Left cardiac atrium (tissue), 4 donors: ENCODE results near the gene TMEM255B. TPM values are rescaled to one million over a fixed set of nuclear protein-coding genes. Genes with fewer than 3 reads are reported as not detected.
"Not testable (repeated sequence)": the region's sequence is repeated elsewhere in the genome, so short reads cannot be mapped to it uniquely, and the experiment has no call there.

Experiments
- ATAC-seq, 2 donors: fragments of 200-7000 bp; cut with Tn5 transposase; one replicate each; pipeline ENCODE4 v1.9.1; 2020; ENCODE audit warnings: mild to moderate bottlenecking in 2 of 2, moderate library complexity in 2 of 2
- DNase-seq: peaks from one replicate; pipeline ENCODE4 v3.0.0-alpha.2; 2020
- intact Hi-C, 2 donors: fragments of 100-400 bp; cut with DNase I; formaldehyde crosslinking; loops; one replicate each; pipeline versions ENCODE4 v1.14.1 to v1.15.1; 2022 to 2023
- total RNA-seq, 2 donors: library from RNA; stranded (reverse); fragmentation: NEBNext Ultra II Directional; extraction: Animal tissue kit (Norgen Biotek cat#: 25700); gene quantifications; one replicate each; pipeline ENCODE4 v1.2.1, GENCODE V29; 2021
- donor health status: DM: no; HTN: yes; CAD: no.
- donor health status: DM: no; HTN: yes; CAD: no; lungs with severe emphysema.
- donor health status: DM: yes; HTN: yes; CAD: no.
- donor health status: Dilated cardiomyopathy.

TMEM255B gene
- total RNA-seq, 2 donors from 2014 or later: 10.5 to 14.1 TPM

DNA sequence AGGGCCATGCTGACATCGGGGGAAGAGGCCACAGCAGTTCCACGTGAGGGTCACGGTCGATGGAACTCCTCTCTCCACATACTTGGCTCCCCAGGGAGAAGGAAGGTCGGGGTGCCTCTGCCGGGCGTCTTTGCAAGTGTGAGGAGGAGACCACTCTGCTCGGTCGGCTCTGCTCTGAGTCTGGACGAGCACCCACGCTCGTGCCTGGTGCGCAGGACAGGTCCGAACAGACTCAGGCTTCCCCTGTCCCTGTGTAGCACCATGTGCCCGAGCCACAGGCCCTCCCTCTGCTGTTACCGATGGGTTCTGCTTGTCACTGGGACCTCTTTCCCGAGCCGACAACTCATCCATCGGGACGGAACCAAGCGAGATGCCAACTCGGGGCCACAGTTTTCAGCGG is 35.1 kb downstream of the TMEM255B start:
- DNase-seq: no peak
- ATAC-seq: no peak
- intact Hi-C loops: no loop called here

DNA sequence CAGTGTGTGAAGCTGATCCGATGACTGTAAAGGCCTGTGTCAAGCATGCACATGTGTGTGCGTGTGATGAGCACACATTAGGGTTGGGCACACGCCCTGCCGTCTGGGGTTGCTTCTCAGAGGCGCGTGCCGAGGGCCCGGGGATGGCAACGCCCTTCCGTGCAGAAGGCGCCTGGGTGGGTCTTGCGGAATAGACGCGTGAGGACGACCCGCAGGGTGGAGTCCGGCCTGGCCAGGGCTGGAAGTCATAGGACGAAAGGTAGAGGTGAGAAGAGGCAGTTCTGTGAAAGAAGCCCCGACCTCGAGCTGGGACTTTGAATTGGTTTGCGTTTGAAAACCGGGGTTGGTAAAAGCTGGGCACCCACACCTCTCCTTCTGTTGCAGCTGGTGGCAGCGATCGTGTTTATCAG is 35.7 kb downstream of the TMEM255B start:
- DNase-seq (no peak), ATAC-seq (no peak)

DNA sequence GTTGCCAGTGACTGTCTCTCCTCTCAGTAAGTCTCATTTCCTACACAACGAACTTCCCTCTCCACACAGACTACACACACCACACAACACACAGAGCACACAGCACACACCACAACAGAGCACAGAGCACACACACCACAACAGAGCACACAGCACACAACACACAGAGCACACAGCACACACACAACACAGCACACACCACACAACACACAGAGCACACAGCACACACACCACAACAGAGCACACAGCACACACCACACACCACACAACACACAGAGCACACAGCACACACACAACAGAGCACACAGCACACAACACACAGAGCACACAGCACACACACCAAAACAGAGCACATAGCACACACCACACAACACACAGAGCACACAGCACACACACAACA is 36.3 kb downstream of the TMEM255B start:
- DNase-seq, intact Hi-C loops, ATAC-seq: not testable (repeated sequence)

More for the DNA sequence above, 35.7 kb downstream of the TMEM255B start:
- intact Hi-C loops: no loop called here

GRCh38 chr13:113796211-113796963 is 37.4 kb downstream of the TMEM255B start:
- no peak for DNase-seq

GRCh38 chr13:113796964-113797676 is 38.1 kb downstream of the TMEM255B start:
- DNase-seq (no peak), ATAC-seq (no peak)
- intact Hi-C loops: no loop called here

More at GRCh38 chr13:113796211-113796963, 37.4 kb downstream of the TMEM255B start:
- no peak for ATAC-seq
- intact Hi-C loops: no loop called here

GRCh38 chr13:113798200-113798811 is 39.3 kb downstream of the TMEM255B start:
- DNase-seq (no peak), ATAC-seq (no peak)
- intact Hi-C loops: no loop called here

- intact Hi-C loops: no loop called here
- DNase-seq (no peak), ATAC-seq (no peak)
Measured at GRCh38 chr13:113800576-113800926, 41.5 kb downstream of the TMEM255B start.

- ATAC-seq: no peak
- DNase-seq: no peak
- intact Hi-C loops: no loop called here
Measured at GRCh38 chr13:113801289-113801961, 42.4 kb downstream of the TMEM255B start.

- ATAC-seq: peak; percentile 58 to 69
- intact Hi-C loops: no loop called here
- DNase-seq: peak; percentile 67
Measured at GRCh38 chr13:113802090-113802531, 43.1 kb downstream of the TMEM255B start.

DNA sequence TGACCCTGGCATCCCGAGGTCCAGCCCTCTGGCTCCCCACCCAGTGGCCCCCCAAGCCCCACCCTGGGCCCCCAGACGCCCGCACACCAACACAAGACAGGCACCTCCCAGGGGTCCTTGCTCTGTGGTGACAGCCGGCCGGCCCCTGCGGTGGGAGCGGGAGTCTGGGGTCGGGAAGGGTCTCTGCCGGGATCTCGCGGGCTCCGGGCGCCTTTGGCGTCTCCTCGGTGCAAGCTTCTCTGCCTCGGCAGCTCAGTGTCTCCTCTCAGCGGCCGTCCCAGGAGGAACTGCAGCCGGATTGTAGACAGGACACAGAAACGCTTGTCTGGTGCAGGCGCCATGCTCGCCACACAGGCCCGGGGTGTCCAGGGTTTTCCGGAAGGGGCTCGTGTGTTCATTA is 43.7 kb downstream of the TMEM255B start:
- DNase-seq (no peak), ATAC-seq (no peak)
- intact Hi-C loops: no loop called here

- ATAC-seq (peak in 1 of 2 donors; percentile 4), DNase-seq (no peak)
- intact Hi-C loops: no loop called here
Measured at GRCh38 chr13:113803409-113804016, 44.5 kb downstream of the TMEM255B start.

DNA sequence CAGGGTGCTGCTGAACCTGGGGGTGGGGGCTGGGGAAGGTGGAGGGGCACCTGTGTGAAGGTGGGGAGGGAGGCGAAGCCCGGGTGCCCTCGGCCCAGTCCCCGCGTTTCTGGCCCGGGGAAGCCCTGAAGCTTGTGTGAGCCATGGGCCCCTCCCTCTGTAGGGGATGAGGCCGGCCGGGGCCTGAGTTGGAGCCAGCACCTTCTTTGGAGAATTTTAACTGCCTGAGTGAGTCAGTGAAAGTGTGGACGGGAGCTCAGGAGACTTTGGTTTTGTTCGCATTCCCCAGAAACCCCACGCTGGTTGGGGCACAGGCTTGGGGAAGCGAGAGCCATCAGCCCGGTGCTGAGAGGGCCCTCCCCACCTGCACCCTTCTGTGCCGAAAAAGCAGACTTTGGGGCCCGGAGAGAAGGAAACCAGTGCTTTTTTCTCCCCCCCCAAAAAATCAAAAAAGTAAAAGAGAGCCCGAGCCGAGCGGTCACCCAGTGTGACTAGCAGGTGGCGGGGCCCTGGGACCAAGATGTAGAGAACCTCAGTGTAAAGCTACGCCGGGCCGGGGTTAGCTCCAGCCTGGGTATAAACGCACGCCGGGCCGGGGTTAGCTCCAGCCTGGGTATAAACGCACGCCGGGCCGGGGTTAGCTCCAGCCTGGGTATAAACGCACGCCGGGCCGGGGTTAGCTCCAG is 45.1 kb downstream of the TMEM255B start:
- intact Hi-C loops: no loop called here
- DNase-seq (no peak), ATAC-seq (peak in 1 of 2 donors; percentile 15)

DNA sequence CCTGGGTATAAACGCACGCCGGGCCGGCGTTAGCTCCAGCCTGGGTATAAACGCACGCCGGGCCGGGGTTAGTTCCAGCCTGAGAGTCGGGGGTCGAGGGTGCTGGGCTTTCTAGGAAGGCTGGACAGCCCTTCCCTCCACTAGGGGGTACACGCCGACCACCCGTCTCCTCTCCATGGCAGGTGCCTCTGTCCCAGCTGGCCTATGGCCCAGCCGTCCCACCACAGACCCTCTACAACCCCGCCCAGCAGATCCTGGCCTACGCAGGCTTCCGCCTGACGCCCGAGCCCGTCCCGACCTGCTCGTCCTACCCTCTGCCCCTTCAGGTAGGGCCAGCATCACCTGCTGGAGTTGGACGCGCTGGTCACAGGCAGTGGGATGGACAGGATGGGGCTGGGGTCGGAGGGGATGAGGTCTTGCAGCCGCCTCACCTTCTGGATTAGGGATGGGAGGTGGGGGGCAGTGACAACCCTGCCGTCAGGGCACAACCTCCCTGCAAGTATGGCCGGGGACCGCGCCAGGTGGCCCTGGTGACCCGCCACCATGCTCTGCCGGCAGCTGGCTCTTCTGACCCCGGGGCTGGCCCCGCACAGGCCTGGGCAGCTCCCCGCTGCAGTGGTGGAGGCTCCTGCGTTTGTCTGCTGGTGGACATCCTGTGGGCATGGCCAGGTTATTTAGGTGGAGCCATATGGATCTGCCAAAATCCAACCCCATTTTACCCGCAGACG is 45.8 kb downstream of the TMEM255B start:
- DNase-seq (no peak), ATAC-seq (no peak)
- intact Hi-C loops: no loop called here

GRCh38 chr13:113805431-113806103 is 46.5 kb downstream of the TMEM255B start:
- DNase-seq: no peak
- no peak for ATAC-seq
- intact Hi-C loops: no loop called here

- intact Hi-C loops: no loop called here
- DNase-seq (peak; percentile 13), ATAC-seq (no peak)
Measured at GRCh38 chr13:113806104-113806471, 47.1 kb downstream of the TMEM255B start.

DNA sequence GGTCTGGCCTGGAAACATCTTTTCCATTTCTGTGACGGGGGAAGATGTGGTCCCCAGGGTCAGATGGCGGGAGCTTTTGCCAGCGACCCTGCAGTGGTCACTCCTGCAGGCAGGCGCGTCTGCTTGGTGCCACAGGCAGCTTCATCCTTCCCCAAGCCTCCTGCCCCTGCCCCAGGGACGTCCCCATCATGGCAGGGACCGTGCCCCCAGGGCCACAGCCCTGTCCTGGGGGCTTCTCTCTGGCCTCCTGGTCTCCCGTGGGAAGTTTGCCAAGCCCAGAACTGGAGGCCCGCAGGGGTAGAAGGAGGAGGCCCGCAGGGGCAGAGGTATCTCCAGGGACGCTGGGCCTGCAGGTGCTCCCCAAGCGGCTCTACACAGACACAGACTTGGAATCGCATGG is 47.5 kb downstream of the TMEM255B start:
- no peak for DNase-seq
- intact Hi-C loops: no loop called here
- no peak for ATAC-seq

- ATAC-seq (no peak), DNase-seq (no peak)
- intact Hi-C loops: no loop called here
Measured at GRCh38 chr13:113808058-113808834, 49.2 kb downstream of the TMEM255B start.
